ENCODE results near the gene IL20RA.
"Not testable (repeated sequence)": the region's sequence is repeated elsewhere in the genome, so short reads cannot be mapped to it uniquely, and the experiment has no call there.

The IL20RA gene, protein sequence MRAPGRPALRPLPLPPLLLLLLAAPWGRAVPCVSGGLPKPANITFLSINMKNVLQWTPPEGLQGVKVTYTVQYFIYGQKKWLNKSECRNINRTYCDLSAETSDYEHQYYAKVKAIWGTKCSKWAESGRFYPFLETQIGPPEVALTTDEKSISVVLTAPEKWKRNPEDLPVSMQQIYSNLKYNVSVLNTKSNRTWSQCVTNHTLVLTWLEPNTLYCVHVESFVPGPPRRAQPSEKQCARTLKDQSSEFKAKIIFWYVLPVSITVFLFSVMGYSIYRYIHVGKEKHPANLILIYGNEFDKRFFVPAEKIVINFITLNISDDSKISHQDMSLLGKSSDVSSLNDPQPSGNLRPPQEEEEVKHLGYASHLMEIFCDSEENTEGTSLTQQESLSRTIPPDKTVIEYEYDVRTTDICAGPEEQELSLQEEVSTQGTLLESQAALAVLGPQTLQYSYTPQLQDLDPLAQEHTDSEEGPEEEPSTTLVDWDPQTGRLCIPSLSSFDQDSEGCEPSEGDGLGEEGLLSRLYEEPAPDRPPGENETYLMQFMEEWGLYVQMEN

DNA sequence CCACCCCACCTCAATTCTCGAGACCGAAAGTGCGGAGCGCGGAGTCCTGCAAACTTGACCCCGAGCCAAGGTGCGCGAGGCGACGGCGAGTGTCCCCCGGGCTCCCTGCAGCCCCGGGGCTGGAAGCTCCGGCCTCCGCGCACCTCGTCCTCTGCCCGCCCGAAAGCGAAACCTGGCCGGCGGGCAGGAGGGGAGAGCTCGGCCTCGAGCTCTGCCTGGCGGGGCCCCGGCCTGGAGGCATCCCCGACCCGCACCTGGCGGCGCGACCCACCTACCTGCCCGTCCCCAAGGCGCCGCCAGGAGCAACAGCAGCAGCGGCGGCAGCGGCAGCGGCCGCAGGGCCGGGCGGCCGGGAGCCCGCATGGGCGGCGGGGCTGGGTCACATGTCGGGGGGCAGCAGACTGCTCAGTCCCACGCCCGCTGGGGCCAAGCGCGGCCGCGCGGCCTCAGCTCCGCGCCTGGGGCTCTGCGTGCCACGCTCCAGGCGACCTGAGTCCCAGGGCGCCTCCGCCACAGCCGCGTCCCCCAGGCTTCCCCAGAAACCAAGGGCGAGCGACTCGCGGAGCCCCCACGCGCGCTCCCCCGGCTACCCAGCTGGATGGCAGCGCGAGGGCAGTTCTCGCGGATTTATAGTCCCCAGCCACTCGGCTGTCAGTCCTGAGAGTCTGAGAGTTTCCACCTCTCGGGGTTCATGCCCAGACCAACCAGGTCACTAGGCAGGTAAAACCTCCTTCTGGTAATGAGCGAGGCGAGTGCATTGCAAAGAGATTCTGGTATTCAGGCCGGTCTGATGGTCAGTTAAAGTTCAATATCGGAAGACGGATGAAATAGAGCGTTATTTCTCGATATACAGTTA, at the start of gene IL20RA:
IL20RA (minus strand) TSS at position 600 of the 856 bp plus-strand sequence; CDS start at position 363, 237 bp downstream.
- peak; percentile 7 for DNase-seq
- ATAC-seq = no peak

DNA sequence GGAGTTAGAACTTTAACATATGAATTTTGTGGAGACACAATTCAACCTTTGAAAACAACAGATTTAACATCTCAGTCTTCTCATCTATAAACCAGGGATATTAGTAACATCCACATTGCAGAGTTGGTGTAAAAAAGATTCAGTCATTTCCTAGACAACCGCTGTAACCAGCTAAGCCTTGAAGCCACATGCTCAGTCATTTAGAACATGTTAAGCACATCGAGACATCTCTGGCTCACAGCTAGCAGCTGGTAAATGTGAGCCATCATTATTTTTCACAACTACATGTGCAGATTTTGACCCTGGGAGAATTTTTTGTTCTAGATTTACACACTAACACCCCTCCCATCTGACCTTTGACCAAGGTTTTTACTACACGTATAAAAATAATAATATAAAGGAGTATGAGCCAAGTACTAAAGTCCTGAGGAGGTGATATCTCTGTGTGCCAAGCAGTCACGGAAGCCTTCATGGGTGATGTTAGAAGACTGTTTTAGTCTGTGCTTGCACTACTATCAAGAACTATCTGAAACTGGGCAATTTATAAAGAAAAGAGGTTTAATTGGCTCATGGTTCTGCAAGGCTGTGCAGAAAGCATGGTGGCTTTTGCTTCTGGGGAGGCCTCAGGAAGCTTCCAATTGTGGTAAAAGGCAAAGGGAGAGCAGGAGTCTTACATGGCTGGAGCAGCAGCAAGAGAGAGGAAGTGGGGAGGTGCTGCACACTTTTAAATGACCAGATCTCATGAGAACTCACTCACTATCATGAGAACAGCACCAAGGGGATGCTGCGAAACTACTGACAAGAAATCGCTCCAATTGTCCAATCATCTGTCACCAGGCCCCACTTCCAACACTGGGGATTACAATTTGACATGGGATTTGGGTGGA, 48.7 kb upstream of the IL20RA start:
- DNase-seq (no peak), ATAC-seq (no peak)

DNA sequence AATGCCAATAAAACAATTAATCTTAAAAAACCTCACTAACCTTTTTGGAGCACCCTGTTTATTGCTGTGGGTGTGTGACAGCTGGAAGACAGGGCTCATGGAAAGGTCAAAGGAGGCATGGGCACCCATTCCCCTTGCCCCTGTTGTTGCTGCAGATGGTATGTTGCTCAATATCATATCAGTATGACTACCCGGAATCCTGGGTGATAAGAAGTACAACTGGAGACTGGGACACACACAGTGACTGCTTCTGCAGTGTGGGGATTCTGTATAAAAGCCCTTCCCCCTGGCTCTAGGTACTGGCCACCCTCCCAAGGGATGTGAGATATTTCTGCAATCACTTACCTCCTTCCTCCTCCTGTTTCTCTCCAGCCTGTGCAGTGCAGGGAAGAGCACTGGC, 47.3 kb upstream of the IL20RA start:
- DNase-seq (no peak), ATAC-seq (no peak)

DNA sequence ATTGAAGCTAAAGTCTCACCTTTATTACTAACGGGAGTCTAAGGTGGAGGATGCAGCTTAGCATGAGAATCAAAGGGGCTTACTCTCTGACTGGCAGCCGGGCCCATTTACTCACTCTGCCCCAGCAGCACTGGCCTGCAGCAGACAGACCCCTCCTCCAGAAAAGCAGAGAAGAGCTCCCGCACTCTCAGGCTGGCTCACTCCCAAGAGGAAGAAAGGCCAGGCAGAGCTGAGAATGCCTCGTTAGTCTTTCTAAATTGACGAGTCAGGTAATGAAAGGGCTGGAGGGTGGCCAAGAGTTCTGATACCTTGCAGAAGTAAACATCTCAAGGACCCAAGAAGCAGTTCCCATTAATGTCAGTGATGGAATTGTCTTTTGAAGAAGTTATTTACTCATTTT, 44.5 kb upstream of the IL20RA start:
- no peak for DNase-seq
- ATAC-seq = no peak

DNA sequence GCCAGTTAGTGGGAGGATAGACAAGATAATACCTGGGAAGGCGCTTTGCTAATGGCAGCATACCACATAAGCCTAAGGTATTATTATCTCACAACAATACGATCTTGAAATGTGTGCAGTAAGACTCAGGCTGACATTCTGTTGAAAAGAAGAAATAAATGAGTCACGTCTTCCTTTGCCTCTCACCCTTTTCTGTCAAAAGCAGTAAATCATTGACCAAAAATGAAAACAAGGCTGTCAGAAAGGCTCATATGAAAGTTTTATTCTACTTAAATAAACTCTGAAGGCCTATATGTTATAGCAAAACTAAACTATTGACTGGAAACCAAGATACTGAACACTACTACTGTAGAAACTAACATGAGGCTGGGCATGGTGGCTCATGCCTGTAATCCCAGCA, 43.1 kb upstream of the IL20RA start:
- DNase-seq = no peak
- no peak for ATAC-seq

DNA sequence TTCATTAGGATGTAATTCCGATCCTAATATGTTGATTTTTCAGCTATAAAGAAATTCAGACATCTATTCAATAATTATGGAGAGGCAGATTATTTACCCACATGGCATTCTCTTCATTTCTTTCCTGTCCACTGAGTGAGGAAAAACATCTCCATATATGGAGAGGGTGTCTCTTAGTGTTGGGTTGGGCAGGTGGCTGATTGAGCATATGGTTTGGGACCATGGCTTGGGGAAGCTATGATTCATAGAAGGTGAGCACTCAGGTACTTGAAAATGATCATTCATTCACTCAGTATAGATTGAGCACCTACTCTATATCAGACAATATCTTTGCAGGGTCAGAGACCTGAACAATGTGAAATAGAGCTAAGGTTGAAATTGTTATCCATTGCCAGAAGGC, 41.3 kb upstream of the IL20RA start:
- ATAC-seq (no peak), DNase-seq (no peak)

DNA sequence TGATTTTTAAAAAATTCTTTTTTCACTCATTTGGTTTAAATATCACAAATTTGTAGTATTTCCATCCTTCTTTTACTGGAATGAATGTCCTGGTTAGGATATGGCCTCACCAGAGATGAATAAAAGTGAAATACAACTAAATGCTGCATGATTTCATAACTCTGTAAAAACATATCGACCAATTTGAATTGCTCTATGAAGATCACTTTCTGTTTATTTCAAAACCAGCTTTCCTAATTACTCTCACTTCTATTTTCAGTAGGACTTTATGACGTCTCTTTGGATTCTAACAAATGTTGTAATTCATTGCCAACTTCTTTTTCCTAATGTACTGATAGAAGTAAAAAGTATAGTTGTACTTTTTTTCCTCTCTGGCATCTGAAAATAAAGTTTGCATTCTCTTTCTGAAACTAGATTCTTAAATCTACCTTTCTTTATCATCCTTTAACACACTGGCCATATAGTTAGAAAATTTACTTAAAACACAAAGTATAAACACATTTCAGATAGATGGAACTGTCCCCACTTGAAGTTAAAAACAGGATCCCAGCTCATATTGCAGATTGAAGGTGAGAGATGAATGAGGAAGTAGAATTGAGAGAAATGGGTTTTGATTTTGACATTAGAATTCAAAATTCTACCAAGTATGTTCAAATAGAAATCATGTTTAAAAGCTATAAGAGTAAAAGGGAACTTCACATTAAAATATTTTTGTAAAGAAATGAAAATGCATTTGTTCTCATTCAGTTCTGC, 40.3 kb upstream of the IL20RA start:
- ATAC-seq (no peak), DNase-seq (no peak)

DNA sequence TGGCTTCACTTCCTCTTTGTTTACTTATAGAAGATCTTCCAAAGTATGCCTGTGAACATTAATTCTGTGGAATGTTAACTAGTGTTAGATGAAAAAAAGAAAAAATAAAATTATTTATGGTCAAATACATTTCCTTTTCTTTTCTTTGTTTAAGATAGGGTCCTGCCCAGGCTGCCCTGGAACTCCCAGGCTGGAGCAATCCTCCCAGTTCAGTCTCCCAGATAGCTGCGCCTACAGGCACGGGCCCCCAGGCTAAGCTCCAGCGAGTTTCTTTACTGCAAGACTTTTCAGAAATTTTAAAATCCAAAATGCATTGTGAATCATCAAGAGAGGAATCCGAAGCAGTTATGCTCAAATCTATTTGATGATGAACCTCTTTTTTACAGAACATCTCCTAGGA, 39.3 kb upstream of the IL20RA start:
- ATAC-seq = no peak
- DNase-seq = no peak

DNA sequence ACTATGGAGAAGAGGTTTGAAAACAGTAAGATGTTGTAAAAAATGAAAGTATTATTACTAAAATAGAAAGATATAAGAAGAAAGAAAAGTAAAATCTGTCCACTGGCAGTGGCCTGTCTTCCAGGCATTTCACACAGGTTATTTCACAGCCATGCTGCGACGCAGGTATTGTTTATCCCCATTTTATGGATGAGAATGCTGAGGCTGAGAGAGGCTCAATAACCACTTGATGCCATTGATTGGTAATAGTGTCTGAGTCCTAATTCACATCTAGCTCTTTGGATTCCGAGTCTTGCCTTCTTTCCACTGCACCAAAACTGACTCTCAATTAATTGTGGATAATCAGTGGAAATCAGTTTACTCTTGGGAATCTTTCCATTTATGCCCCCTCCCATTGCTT, 37.2 kb upstream of the IL20RA start:
- DNase-seq (no peak), ATAC-seq (no peak)

DNA sequence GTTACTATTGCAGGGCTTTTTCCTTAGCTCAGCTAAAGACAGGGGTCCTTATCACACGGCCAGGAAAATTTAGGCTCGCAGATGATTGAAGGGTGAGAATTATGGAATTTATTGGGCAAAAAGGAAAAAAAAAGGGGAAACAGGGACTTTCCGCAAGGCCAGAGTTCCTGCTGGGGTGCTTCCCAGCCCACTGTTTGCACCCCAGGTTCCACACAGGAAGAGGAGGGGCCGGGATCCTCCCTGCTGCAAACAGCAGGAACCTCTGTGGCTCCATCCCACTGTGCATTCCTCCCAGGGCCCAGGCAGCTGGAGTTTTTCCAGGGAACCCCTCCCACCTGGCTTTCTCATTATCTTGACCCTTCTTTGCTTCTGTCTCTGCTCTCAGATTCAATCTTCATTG, 35.9 kb upstream of the IL20RA start:
- ATAC-seq = no peak
- no peak for DNase-seq

DNA sequence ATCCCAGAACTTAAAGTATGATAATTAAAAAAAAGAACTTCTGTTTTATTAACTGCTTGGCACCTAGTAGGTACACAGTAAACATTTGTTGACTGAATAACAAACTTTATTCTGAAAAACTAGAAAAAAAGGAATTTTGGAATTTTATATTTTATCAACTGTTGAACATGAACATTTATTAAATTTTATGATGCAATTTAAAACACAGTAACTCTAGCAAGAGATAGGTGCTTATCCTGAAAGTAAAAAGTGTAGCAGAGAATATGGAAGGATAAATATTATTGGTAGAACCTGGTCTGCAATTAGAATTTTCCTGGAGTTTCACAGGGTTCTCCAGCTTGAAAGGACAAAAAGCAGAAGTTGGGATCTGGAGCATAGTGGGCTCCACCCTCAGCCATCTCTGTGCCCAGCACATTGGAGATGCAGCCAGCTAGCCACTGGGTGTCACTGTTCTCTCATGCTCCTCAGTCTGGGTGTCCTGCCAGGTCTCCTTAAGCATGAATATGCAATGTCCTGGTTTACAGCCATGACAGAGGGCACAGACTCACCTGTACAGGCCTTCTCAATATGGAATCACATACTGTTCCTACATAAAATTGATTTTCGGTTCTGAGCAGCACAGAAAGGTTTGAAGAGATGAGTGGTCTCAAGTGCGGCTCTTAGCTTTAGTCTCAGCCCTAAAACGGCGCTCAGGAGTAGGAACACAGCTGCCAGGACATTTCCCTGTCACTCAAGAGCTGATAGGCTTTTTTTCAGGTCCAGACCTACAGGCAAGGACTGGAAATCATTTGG, 31.7 kb upstream of the IL20RA start:
- peak; percentile 92 for ATAC-seq

DNA sequence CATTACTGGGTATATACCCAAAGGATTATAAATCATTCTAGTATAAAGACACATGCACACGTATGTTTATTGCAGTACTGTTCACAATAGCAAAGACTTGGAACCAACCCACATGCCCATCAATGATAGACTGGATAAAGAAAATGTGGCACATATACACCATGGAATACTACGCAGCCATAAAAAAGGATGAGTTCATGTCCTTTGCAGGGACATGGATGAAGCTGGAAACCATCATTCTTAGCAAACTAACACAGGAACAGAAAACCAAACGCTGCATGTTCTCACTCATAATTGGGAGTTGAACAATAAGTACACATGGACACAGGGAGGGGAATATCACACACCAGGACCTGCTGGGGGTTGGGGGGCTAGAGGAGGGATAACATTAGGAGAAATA, 31.0 kb upstream of the IL20RA start:
- ATAC-seq = not testable (repeated sequence)

More for the DNA sequence above, 31.7 kb upstream of the IL20RA start:
- peak; percentile 60 for DNase-seq

DNA sequence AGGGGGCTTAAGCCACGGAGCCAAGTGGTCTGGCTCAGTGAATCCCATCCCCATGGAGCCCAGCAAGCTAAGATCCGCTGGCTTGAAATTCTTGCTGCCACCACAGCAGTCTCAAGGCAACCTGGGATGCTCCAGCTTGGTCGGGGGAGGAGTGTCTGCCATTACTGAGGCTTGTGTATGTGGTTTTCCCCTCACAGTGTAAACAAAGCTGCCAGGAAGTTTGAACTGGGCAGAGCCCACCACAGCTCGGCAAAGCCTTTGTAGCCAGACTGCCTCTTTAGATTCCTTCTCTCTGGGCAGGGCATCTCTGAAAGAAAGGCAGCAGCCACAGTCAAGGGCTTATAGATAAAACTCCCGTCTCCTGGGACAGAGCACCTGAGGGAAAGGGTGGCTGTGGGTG, 25.5 kb upstream of the IL20RA start:
- DNase-seq (no peak), ATAC-seq (no peak)

More for the DNA sequence above, 31.0 kb upstream of the IL20RA start:
- DNase-seq = not testable (repeated sequence)

DNA sequence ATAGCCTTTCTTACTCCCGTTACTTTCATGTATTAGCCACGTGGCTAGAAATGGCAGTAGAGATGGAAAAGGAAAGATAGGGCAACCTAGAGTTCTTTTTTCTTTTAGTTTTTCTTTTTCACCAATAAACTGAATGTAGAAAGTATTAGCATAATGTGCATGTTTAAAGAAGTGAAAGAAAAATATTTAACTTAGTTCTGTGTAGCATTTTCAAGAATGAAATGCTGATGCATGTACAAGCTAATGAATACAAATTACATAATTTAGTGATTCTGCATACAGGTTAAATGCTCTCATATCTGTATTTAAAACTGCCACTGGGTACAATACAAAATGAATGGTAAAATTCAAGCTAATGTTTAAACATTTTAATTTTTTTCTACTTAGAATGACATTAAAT, 22.6 kb upstream of the IL20RA start:
- ATAC-seq = no peak
- DNase-seq = no peak

DNA sequence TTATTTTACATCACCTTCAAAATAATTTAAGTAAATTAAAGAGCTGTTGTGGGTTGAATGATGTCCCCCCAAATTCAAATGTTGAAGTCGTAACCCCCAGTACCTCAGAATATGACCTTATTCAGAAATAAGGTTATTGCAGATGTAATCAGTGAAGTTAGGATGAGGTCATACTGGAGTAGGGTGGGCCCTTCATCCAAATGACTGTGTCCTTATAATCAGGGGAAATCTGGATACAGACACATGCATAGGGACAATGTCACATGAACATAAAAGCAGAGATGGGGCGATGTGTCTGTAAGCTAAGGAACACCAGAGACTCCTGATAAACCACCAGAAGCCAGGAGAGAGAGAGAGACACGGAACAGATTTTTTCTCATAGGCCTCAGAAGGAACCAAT, 13.3 kb upstream of the IL20RA start:
- no peak for ATAC-seq
- no peak for DNase-seq

DNA sequence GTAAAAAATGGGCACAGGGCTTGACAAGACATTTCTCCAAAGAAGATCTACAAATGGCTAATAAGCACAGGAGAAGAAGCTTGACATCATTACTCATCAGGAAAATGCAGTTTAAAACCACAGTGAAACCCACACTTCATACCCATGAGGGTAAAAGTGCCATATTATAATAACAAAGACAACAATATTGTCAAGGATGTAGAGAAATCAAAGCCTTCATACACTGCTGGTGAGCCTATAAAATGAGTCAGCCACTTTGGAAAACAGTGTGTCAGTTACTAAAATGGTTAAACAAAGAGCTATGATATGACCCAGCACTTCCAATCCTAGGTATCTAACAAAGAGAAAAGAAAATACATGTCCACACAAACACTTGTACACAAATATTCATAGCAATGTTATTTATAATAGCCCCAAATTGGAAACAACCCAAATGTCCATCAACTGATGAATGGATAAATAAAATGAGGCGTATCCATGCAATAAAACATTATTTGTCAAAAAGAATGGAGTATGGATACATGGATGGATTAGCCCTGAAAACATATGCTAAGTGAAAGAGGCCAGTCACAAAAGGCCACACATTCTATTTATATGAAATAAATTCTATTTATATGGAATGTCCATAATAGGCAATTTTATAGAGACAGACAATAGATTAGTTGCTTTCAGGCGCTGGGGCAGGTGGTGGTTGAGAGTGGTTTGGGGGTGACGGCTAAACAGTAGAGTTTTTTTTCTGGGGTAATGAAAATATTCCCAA, 11.5 kb upstream of the IL20RA start:
- ATAC-seq (no peak), DNase-seq (no peak)

DNA sequence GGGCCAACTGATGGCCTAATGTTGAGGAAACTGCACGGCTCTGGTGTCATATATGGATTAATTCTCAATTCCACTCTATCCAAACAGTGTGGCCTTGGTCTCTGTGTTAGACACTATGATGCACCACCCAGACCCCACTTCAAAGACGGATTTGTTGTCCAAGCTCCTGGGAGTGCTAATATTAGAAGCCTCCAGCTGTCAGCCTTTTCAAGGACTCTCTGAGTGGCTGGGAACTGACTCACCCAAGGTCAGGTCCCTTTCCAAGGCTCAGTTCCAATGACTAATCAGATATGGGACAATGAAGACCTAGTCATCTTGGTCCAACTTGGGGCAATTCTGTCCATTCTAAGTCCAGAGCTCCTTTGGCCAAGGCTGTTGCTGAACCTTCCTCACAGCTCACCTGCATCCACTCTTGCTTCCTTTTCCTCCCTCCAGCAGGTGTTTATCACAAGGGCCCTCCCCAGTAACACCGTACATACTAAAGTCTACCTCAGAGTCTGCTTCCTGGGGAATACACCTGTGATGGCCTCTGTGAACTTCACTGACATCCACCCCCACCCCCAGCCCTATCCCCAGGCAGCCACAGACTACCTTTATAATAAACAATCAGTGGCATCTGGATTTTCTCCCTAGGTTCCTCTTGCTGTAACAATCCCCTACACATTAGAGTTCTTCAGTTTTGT, 7.2 kb upstream of the IL20RA start:
- no peak for DNase-seq
- ATAC-seq = no peak

DNA sequence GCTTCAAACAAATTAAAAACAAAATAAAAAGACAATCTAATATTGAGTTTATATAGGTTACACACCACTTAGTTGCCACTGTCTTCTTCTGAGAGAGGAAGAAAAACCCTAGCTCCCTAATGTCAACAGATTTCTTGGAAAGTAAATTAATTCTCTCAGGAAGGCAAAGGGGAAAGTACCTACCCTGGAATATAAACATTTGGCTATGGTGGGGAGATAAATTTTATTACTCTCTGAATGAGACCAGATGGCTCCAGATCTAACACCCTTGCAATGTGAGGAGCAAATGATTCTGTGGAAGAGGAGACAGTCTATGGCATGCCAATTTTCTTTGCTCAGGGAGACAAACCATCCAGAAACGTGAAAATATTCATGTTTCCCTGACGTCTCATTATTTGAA, 4.3 kb upstream of the IL20RA start:
- DNase-seq (no peak), ATAC-seq (no peak)

DNA sequence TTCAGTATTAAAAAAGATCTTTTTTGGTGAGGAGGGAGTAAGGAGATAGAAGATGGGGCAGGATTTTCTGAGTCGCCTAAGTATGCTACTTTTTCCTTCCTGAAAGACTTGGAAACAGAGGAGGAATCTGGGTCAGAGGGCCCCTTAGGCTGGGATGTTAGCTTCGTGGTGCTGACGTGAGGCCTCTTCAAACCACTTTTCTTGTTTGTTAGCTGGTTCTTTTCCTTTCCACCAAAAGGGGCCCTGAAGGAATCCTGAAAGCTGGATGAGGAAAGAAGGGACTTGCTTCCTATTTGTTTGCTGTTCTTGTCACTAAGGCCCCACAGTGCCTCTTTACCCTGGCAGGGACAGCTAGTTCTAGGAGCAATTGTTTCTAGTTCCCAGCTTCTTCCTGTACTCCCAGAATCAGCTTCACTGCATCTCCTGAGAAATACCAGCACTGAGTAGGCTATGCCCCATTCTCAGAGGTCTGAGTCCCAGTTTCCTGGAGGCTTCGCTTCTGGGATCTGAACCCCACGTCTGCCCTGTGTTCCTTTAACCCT, 2.2 kb upstream of the IL20RA start:
- ATAC-seq = no peak
- no peak for DNase-seq

Measured in stimulated activated naive CD8-positive, alpha-beta T cell treated with anti-CD3 and anti-CD28 coated beads, Interleukin-15, Interleukin-2, amounts not matched to agents 100 U/mL and 50 U/mL, for 24 hours (primary cell).